Activated CD4-positive, alpha-beta memory T cell treated with anti-CD3 and anti-CD28 coated beads for 36 hours (primary cell): ENCODE measurements around the gene MYO3B. TPM values are rescaled to one million over a fixed set of nuclear protein-coding genes. Genes with fewer than 3 reads are reported as not detected.

Experiments used
- CTCF ChIA-PET: fragments of 350-600 bp; sonication (Branson Sonifier 250); formaldehyde crosslinking; loops from one replicate; lab custom pipeline; 2021; ENCODE audit warnings: antibody characterized with exemption, inconsistent platforms; lab: Charles Lee
- POLR2A ChIA-PET: fragments of 350-600 bp; sonication (Branson Sonifier 250); formaldehyde crosslinking; loops from one replicate; lab custom pipeline; 2021; ENCODE audit warnings: antibody characterized with exemption; lab: Charles Lee
- DNase-seq: peaks from one replicate; pipeline ENCODE4 v3.0.0-alpha.2; 2020
- H3K27ac Mint-ChIP-seq: one replicate; pipeline ENCODE4 v1.8.0; 2021; ENCODE audit warnings: mixed read lengths
- H3K27me3 Mint-ChIP-seq: one replicate; pipeline ENCODE4 v1.8.0; 2021; ENCODE audit warnings: mixed read lengths
- H3K36me3 Mint-ChIP-seq: one replicate; pipeline ENCODE4 v1.8.0; 2021; ENCODE audit warnings: mixed read lengths
- H3K4me1 Mint-ChIP-seq: one replicate; pipeline ENCODE4 v1.8.0; 2021; ENCODE audit warnings: low read depth, mixed read lengths
- H3K4me3 Mint-ChIP-seq: one replicate; pipeline ENCODE4 v1.8.0; 2021; ENCODE audit warnings: mild to moderate bottlenecking, mixed read lengths
- H3K9me3 Mint-ChIP-seq: one replicate; pipeline ENCODE4 v1.8.0; 2021; ENCODE audit warnings: mixed read lengths
- intact Hi-C: fragments of 100-400 bp; cut with micrococcal nuclease; formaldehyde crosslinking; loops from one replicate; pipeline ENCODE4 v1.15.1; 2023
- total RNA-seq, 2 experiments: library from RNA; stranded (reverse); gene quantifications; one replicate each; pipeline ENCODE4 v1.2.3, GENCODE V29; 2021

MYO3B gene
- total RNA-seq, 2 experiments from 2014 or later: 0.48 TPM

GRCh38 chr2:170512266-170512665 is 334.3 kb downstream of the MYO3B start:
- Mint-ChIP-seq H3K27me3 (peaks cover 6% of the 10 kb centered on the region), H3K4me3 (no peak overlapping the region), H3K9me3 (no peaks in the 10 kb centered on the region), H3K27ac (no peak overlapping the region), H3K4me1 (peaks cover 6% of the 10 kb centered on the region), H3K36me3 (no peaks in the 10 kb centered on the region)
- CTCF ChIA-PET: no interaction called here
- DNase-seq: no peak
- POLR2A ChIA-PET: no interaction called here
- intact Hi-C loops: no loop called here

GRCh38 chr2:170514140-170514539 is 336.2 kb downstream of the MYO3B start:
- no peak for DNase-seq
- Mint-ChIP-seq H3K4me1 (no peaks in the 10 kb centered on the region), H3K4me3 (no peak overlapping the region), H3K27ac (no peak overlapping the region), H3K27me3 (peaks cover 6% of the 10 kb centered on the region), H3K36me3 (no peaks in the 10 kb centered on the region), H3K9me3 (no peaks in the 10 kb centered on the region)
- intact Hi-C loops: no loop called here
- ChIA-PET CTCF (no interaction called here), POLR2A (no interaction called here)

- no peak for DNase-seq
- CTCF ChIA-PET: no interaction called here
- Mint-ChIP-seq H3K27me3 (peaks cover 6% of the 10 kb centered on the region), H3K27ac (no peak overlapping the region), H3K9me3 (no peaks in the 10 kb centered on the region), H3K4me3 (no peak overlapping the region), H3K4me1 (no peaks in the 10 kb centered on the region), H3K36me3 (no peaks in the 10 kb centered on the region)
- POLR2A ChIA-PET: no interaction called here
- intact Hi-C loops: no loop called here
Measured at GRCh38 chr2:170517538-170517937, 339.6 kb downstream of the MYO3B start.

GRCh38 chr2:170518911-170519310 is 341.0 kb downstream of the MYO3B start:
- Mint-ChIP-seq H3K9me3 (no peaks in the 10 kb centered on the region), H3K4me1 (no peaks in the 10 kb centered on the region), H3K4me3 (no peak overlapping the region), H3K36me3 (no peaks in the 10 kb centered on the region), H3K27me3 (peaks cover 6% of the 10 kb centered on the region), H3K27ac (no peak overlapping the region)
- ChIA-PET CTCF (no interaction called here), POLR2A (no interaction called here)
- DNase-seq: no peak
- intact Hi-C loops: no loop called here

- no peak overlapping the region for H3K4me3 Mint-ChIP-seq
- CTCF ChIA-PET: no interaction called here
- H3K4me1 Mint-ChIP-seq: no peaks in the 10 kb centered on the region
- H3K9me3 Mint-ChIP-seq: no peaks in the 10 kb centered on the region
- intact Hi-C loops: no loop called here
- no peaks in the 10 kb centered on the region for H3K36me3 Mint-ChIP-seq
- DNase-seq: no peak
- no peak overlapping the region for H3K27ac Mint-ChIP-seq
- POLR2A ChIA-PET: interaction anchor here (0.8 kb wide), 1 partner anchor 256 kb away, joined by 3 read pairs; no protein-coding TSS in a partner anchor
- H3K27me3 Mint-ChIP-seq: no peaks in the 10 kb centered on the region
Measured at GRCh38 chr2:170521299-170521698, 343.4 kb downstream of the MYO3B start.

GRCh38 chr2:170523506-170523905 is 345.6 kb downstream of the MYO3B start:
- Mint-ChIP-seq H3K27ac (no peak overlapping the region), H3K27me3 (peaks cover 6% of the 10 kb centered on the region), H3K9me3 (no peaks in the 10 kb centered on the region), H3K36me3 (no peaks in the 10 kb centered on the region), H3K4me3 (no peak overlapping the region), H3K4me1 (no peaks in the 10 kb centered on the region)
- no peak for DNase-seq
- ChIA-PET CTCF (no interaction called here), POLR2A (no interaction called here)
- intact Hi-C loops: no loop called here

- peaks cover 11% of the 10 kb centered on the region for H3K27me3 Mint-ChIP-seq
- no peaks in the 10 kb centered on the region for H3K36me3 Mint-ChIP-seq
- intact Hi-C loops: no loop called here
- H3K4me3 Mint-ChIP-seq: no peak overlapping the region
- POLR2A ChIA-PET: no interaction called here
- H3K27ac Mint-ChIP-seq: no peak overlapping the region
- H3K9me3 Mint-ChIP-seq: no peaks in the 10 kb centered on the region
- CTCF ChIA-PET: no interaction called here
- H3K4me1 Mint-ChIP-seq: no peaks in the 10 kb centered on the region
- DNase-seq: no peak
Measured at GRCh38 chr2:170524828-170525565, 347.1 kb downstream of the MYO3B start.

- ChIA-PET POLR2A (no interaction called here), CTCF (no interaction called here)
Measured at GRCh38 chr2:170525566-170525900, 347.6 kb downstream of the MYO3B start.

GRCh38 chr2:170530284-170530745 is 352.4 kb downstream of the MYO3B start:
- H3K27ac Mint-ChIP-seq: no peak overlapping the region
- ChIA-PET CTCF (interaction anchor here (0.8 kb wide), 1 partner anchor 292 kb away, joined by 3 read pairs; no protein-coding TSS in a partner anchor), POLR2A (no interaction called here)
- H3K4me1 Mint-ChIP-seq: no peaks in the 10 kb centered on the region
- intact Hi-C loops: no loop called here
- DNase-seq: no peak
- no peaks in the 10 kb centered on the region for H3K9me3 Mint-ChIP-seq
- no peaks in the 10 kb centered on the region for H3K36me3 Mint-ChIP-seq
- H3K27me3 Mint-ChIP-seq: peaks cover 15% of the 10 kb centered on the region
- no peak overlapping the region for H3K4me3 Mint-ChIP-seq

More at GRCh38 chr2:170525566-170525900, 347.6 kb downstream of the MYO3B start:
- intact Hi-C loops: no loop called here
- no peak overlapping the region for H3K27ac Mint-ChIP-seq
- H3K9me3 Mint-ChIP-seq: no peaks in the 10 kb centered on the region
- no peaks in the 10 kb centered on the region for H3K4me1 Mint-ChIP-seq
- no peaks in the 10 kb centered on the region for H3K36me3 Mint-ChIP-seq
- no peak overlapping the region for H3K4me3 Mint-ChIP-seq
- peaks cover 13% of the 10 kb centered on the region for H3K27me3 Mint-ChIP-seq
- no peak for DNase-seq

GRCh38 chr2:170530803-170531564 is 353.0 kb downstream of the MYO3B start:
- H3K36me3 Mint-ChIP-seq: no peaks in the 10 kb centered on the region
- intact Hi-C loops: no loop called here
- no peak for DNase-seq
- ChIA-PET POLR2A (no interaction called here), CTCF (interaction anchor here (0.8 kb wide), 1 partner anchor 292 kb away, joined by 3 read pairs; no protein-coding TSS in a partner anchor)
- H3K27me3 Mint-ChIP-seq: peaks cover 15% of the 10 kb centered on the region
- H3K4me3 Mint-ChIP-seq: no peak overlapping the region
- H3K9me3 Mint-ChIP-seq: no peaks in the 10 kb centered on the region
- H3K4me1 Mint-ChIP-seq: no peaks in the 10 kb centered on the region
- no peak overlapping the region for H3K27ac Mint-ChIP-seq

GRCh38 chr2:170531876-170532275 is 353.9 kb downstream of the MYO3B start:
- H3K27me3 Mint-ChIP-seq: peaks cover 14% of the 10 kb centered on the region
- ChIA-PET CTCF (no interaction called here), POLR2A (no interaction called here)
- no peak for DNase-seq
- no peaks in the 10 kb centered on the region for H3K36me3 Mint-ChIP-seq
- no peak overlapping the region for H3K4me3 Mint-ChIP-seq
- H3K27ac Mint-ChIP-seq: no peak overlapping the region
- H3K9me3 Mint-ChIP-seq: no peaks in the 10 kb centered on the region
- H3K4me1 Mint-ChIP-seq: no peaks in the 10 kb centered on the region
- intact Hi-C loops: no loop called here

GRCh38 chr2:170533156-170533555 is 355.2 kb downstream of the MYO3B start:
- ChIA-PET CTCF (no interaction called here), POLR2A (no interaction called here)
- no peaks in the 10 kb centered on the region for H3K36me3 Mint-ChIP-seq
- no peak overlapping the region for H3K27ac Mint-ChIP-seq
- no peak for DNase-seq
- no peaks in the 10 kb centered on the region for H3K9me3 Mint-ChIP-seq
- H3K27me3 Mint-ChIP-seq: peaks cover 9% of the 10 kb centered on the region
- H3K4me3 Mint-ChIP-seq: no peak overlapping the region
- no peaks in the 10 kb centered on the region for H3K4me1 Mint-ChIP-seq
- intact Hi-C loops: no loop called here
